ENCODE results near the gene MFAP3L.

The MFAP3L gene

GRCh38 chr4:170017252-170017651 is 8.9 kb downstream of the MFAP3L start:
- no peak for DNase-seq

GRCh38 chr4:170015285-170015684 is 10.9 kb downstream of the MFAP3L start:
- DNase-seq: no peak

- DNase-seq: no peak
Measured at GRCh38 chr4:170014359-170015011, 11.7 kb downstream of the MFAP3L start.

DNA sequence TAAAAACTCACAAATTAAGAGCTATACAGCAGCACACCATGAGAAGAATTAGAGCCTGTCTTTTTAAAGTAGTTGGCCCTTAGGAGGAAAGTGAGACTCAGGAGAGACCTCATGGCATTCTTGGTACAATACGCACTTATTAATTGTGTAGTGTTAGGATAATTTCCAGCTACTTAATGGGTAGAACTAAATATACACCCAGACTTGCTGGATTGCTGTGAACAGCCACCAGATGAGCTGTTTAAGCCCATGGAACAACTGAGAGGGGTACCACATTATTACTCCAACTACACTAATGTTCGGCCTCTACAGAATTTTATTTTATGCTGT is 13.6 kb downstream of the MFAP3L start:
- no peak for DNase-seq

GRCh38 chr4:170011921-170012628 is 14.1 kb downstream of the MFAP3L start:
- DNase-seq: no peak

DNA sequence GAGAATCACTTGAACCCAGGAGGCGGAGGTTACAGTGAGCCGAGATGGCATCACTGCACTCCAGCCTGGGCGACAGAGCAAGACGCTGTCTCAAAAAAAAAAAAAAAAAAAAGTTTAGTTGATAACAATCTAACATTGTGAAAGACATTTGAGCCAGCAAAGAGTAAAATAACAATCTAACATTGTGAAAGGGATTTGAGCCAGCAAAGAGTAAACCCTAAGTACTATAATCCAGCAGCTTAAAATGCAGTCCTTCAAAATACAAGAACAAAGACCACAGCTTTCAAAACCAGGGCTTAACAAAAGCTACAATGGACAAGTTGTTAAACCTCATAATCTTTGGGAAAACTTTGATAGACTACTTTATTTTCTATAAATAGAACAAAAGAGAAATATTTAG is 16.9 kb downstream of the MFAP3L start:
- no peak for DNase-seq

DNA sequence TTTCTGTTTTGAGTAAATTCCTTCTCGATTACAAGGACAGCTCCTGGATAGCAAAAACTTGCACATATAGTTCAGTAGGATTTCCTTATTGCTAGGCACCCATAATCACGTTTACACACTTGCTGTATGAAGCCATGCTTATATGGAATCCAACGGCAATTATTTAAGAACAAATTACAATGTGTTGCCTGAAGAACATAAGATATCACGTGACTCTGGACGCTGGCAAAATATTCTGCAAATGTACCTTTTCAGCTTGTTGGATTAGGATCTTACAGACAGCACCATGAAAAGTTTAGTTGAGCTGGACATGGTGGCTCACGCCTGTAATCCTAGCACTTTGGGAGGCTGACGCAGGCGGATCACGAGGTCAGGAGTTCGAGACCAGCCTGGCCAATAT is 17.4 kb downstream of the MFAP3L start:
- DNase-seq: no peak

DNA sequence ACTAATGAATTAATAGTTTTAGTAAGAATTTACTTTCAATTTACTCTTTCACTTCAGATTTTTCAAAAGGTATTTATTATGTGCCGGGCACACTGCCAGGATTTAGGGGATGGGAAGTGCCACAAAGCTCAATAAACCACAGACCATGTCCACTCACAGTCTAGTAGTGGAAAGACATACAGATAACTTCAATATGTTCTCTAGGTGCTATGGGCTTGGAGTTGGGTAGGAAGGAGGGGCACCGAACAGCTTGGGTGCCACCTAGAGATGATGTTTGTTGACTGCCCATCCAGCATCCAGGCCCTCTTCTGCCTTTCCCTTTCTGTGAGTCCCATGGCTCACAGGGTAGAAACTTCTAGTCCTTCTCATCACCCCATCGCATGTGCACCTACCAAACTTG is 17.8 kb downstream of the MFAP3L start:
- DNase-seq: no peak

DNA sequence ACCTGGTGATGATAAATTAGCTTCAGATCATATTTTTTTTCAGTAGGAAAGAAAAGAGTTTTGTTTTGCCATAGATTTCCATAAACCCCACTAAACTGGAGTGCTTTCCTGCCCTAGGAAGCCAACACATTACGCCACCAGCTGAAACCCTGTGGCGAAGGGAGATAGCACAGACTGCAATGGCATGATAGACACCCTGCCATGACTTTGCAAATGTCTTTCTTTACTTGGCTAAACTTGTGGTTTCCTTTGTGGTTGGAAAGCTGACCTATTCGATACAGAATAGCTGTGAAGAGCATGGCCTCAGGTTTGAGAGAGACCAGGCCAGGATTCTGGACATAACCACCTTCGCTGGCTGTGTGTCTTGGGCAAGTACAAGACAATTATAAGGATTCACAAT is 19.1 kb downstream of the MFAP3L start:
- DNase-seq: no peak

- no peak for DNase-seq
Measured at GRCh38 chr4:170005472-170005871, 20.7 kb downstream of the MFAP3L start.

- DNase-seq: no peak
Measured at GRCh38 chr4:170004651-170005295, 21.4 kb downstream of the MFAP3L start.

DNA sequence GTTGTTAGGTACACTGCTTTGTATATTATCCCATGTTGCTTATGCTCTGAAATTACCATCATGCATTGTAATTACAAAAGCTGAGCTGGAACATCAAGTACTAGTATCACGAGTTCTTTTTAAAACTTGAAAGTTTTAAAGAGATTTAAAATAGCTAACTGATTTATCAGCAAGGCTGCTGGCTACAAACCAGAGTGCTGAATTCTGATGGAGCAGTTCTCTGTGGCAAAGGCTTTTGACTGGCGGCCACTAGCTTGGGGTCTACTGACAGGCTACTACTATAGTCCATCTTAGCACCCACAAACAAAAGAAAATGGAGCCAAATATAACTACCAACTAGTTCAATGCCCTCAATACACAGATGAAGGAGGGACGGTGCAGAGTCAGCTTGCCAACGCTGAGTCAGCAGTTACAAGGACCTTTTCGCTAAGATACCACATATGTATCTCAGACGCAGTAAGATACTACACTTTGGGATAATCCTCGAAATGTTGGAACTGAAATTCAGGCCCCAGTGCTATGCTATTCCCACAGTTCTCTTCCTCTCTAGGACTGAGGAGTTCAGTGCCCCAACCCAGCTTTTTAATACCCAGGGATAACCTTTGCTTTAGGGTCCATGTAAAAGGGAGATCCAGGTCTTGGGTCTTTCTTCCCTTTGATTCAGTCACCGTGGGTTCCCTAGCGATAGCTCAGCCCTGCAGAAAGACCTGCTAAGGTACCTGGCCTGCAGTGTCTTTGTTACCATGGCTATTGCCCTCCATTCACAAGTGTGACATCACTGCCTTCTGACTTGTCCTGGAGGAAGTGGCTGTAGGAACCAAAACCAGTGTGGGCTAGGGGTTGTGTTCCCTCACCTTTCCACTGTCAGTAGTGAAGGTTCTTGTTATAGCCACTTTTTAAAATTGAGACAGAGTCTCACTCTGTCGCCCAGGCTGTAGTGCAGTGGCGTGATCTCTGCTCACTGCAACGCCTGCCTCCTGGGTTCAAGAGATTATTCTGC is 22.8 kb downstream of the MFAP3L start:
- peak; percentile 6 for DNase-seq

GRCh38 chr4:170001745-170002267 is 24.4 kb downstream of the MFAP3L start:
- no peak for DNase-seq

DNA sequence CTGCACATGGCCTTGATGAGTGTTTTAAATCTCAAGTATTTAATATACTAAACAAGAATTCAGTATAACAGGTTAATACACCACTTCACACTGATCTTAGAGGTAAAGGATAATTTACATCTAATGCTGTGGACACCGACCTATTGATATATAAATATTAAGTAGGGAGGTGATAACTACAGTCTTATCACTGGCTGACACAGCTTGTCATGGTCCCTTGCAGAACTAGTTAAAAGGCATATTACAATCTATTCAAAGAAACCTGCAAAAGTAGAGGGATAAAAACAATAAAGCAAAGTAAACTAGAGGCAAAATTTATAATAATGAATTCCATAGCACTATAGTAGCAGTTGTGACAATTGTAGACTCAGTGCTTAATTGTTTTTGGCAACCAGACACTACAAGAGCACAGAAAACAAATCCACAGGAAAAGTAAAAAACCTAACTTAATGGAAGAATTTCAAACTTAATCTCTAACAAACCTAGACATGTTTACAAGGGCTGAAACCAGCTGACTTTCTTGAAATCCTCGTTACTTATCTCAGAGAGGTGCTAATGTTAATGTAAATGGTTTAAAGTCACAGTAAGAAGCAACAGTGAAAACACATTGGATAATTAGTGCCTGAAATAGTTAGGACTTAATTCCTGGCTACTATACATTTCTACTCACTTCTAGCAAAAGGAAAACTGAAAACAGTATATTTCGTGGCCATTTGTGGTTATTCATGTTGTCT is 25.0 kb downstream of the MFAP3L start:
- DNase-seq: no peak

DNA sequence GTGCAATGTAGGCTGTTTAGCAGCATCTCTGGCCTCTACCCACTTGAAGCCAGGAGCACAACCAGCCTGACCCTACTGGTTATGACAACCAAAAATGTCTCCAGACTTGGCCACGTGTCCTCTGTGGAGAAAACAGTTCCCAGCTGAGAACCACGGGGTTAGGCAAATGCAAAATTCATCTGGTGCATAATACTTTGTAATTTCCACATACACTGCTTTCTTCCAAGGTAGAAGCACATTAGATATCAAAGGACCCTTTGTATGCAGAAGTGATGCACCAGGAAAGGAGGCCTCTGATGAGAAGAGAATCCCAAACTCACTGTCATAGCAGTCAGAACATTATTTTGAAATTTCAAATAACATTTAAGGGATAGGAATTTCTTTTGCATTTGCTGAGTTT is 26.3 kb downstream of the MFAP3L start:
- no peak for DNase-seq

DNA sequence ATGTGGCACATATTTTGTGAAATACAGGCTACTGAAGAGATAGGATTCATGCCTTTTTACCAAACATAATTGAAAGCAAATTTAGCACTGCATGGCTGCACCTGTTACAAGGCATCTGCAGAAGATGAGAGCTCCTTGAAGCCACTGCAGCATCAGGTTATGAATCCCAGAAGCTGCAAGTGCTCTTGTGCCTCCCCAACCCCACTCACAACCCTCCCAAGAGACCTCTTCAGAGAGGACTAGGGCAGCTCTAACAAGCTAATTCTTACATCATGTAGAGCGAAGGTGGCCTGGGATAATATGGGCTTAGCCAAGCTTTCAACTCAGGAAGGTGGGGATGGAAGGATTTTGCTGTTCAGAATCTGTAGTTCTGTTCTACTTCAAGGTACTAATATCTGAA is 27.2 kb downstream of the MFAP3L start:
- no peak for DNase-seq

GRCh38 chr4:169996379-169997240 is 29.6 kb downstream of the MFAP3L start:
- no peak for DNase-seq

DNA sequence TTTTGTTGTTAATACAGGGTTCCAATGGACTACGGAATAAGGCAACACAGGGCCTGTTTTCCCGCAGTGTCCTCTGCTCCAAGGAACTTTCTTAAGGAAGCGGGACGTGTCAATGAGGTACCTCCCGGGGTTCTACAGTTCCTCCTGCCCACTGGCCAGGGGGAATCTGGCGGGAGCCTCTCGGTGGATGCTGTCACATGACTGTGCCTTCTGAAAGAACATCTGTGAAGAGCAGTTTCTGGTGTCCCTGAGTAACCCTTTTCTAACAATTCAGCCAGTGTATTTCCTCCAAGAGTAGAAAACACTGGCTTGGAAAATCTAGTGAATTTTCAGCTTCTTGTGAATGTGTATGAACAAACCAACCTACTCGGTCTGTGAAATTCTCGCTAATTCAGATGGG is 32.7 kb downstream of the MFAP3L start:
- DNase-seq: no peak

GRCh38 chr4:169988252-169988651 is 37.9 kb downstream of the MFAP3L start:
- no peak for DNase-seq

- no peak for DNase-seq
Measured at GRCh38 chr4:169987327-169988228, 38.6 kb downstream of the MFAP3L start.

Measured in suppressor macrophage treated with lipopolysaccharide for 4 hours (primary cell).